ENCODE data around the gene GANAB.
"Not testable (repeated sequence)": the region's sequence is repeated elsewhere in the genome, so short reads cannot be mapped to it uniquely, and the experiment has no call there.

Gene GANAB

DNA sequence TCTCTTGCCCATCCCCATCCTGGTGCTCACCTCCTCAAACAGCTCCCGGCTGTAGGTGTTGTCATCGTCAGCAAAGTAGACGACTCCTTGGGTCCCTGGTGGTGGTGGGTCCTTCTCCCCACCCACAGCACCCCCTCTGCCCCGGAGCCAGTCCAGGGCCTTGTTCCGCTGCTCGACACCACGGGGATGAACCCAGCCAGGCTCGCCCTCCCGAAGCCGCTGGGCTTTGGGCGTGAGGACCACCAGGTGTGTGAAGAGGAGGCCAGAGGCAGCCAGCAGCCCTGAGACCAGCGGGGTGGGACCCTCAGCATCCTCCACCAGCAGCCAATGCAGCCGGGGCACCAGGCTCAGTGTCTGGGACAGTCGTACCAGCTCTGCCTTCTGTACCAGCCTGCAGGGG lies 29.5 kb downstream of the GANAB start:
- WGBS, result 95% methylated on average over 12 of the region's 14 CpGs
- not testable (repeated sequence) for H3K9me3 ChIP-seq (ENCODE audit: insufficient read depth, low read depth, low read length); H3K27me3 ChIP-seq (ENCODE audit: insufficient read depth, low read length); H3K4me1 ChIP-seq (ENCODE audit: insufficient read depth, low read length); H3K4me3 ChIP-seq (ENCODE audit: low read length); H3K9ac ChIP-seq (ENCODE audit: low read depth, low read length); H3K36me3 ChIP-seq (ENCODE audit: insufficient read depth, low read length); H3K27ac ChIP-seq (ENCODE audit: low read depth, low read length)

DNA sequence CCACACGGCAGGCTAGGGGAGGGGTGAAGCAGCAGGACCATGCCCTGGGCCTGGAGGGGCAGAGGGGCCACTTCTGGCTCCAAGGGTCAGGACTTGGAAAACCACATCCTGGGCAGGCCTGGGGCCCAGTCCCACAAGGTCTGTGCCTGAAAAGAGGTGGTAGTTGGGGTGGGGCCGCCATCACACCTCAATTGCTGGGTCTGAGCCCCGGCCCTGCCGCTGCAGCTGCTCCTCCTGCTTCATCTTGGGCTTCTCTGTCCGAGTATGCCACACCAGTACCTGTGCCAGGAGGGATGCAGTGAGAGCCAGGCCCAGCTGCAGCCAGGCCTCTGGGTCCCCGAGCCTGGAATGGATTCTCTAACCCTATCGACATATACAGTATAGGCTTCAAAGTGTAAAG lies 30.9 kb downstream of the GANAB start:
- no peak overlapping the region for H3K4me3 ChIP-seq (ENCODE audit: low read length)
- 96% methylated on average over 7 of the region's 7 CpGs for WGBS
- peaks cover 7% of the 10 kb centered on the region; the same call in 1 of the 2 replicates for H3K36me3 ChIP-seq (ENCODE audit: insufficient read depth, low read length)
- H3K27me3 ChIP-seq (ENCODE audit: insufficient read depth, low read length), result peaks cover 10% of the 10 kb centered on the region; the same call in 1 of the 2 replicates
- H3K4me1 ChIP-seq (ENCODE audit: insufficient read depth, low read length), result peaks cover 6% of the 10 kb centered on the region; the same call in 1 of the 2 replicates
- H3K9ac ChIP-seq (ENCODE audit: low read depth, low read length), result no peak overlapping the region
- no peaks in the 10 kb centered on the region for H3K9me3 ChIP-seq (ENCODE audit: insufficient read depth, low read depth, low read length)
- no peak overlapping the region for H3K27ac ChIP-seq (ENCODE audit: low read depth, low read length)

DNA sequence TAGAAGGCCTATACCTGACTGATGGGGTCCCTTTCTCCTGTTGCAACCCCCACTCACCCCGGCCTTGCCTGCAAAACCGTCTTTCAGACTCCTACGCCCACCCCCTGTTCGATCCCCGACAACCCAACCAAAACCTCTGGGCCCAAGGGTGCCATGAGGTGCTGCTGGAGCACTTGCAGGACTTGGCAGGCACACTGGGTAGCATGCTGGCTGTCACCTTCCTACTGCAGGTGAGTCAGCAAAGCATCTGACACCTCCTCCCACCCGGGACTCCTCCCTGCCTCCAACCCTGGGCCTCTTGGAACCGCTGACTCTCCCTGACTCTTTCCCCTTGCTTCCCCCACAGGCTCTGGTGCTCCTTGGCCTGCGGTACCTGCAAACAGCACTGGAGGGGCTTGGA lies 32.1 kb downstream of the GANAB start:
- 75% methylated on average over 8 of the region's 8 CpGs for WGBS
- peaks cover 7% of the 10 kb centered on the region; the same call in 1 of the 2 replicates for H3K36me3 ChIP-seq (ENCODE audit: insufficient read depth, low read length)
- no peaks in the 10 kb centered on the region for H3K9me3 ChIP-seq (ENCODE audit: insufficient read depth, low read depth, low read length)
- no peak overlapping the region for H3K9ac ChIP-seq (ENCODE audit: low read depth, low read length)
- H3K4me3 ChIP-seq (ENCODE audit: low read length), result no peak overlapping the region
- peaks cover 5% of the 10 kb centered on the region; the same call in 1 of the 2 replicates for H3K4me1 ChIP-seq (ENCODE audit: insufficient read depth, low read length)
- peaks cover 10% of the 10 kb centered on the region; the same call in 1 of the 2 replicates for H3K27me3 ChIP-seq (ENCODE audit: insufficient read depth, low read length)
- no peak overlapping the region for H3K27ac ChIP-seq (ENCODE audit: low read depth, low read length)

DNA sequence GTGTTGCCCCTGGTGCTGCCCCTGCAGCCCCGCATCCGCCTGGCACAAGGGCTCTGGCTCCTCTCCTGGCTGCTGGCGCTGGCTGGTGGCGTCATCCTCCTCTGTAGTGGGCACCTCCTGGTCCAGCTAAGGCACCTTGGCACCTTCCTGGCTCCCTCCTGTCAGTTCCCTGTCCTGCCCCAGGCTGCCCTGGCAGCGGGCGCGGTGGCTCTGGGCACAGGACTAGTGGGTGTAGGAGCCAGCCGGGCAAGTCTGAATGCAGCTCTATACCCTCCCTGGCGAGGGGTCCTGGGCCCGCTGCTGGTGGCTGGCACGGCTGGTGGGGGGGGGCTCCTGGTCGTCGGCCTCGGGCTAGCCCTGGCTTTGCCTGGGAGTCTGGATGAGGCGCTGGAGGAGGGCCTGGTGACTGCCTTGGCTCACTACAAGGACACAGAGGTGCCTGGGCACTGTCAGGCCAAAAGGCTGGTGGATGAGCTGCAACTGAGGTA lies 33.1 kb downstream of the GANAB start:
- H3K27me3 ChIP-seq (ENCODE audit: insufficient read depth, low read length), result peaks cover 10% of the 10 kb centered on the region; the same call in 1 of the 2 replicates
- 84% methylated on average over 15 of the region's 15 CpGs for WGBS
- peak overlapping the region; percentile 31 for H3K4me3 ChIP-seq (ENCODE audit: low read length)
- H3K4me1 ChIP-seq (ENCODE audit: insufficient read depth, low read length), result peaks cover 5% of the 10 kb centered on the region; the same call in 1 of the 2 replicates
- no peak overlapping the region for H3K27ac ChIP-seq (ENCODE audit: low read depth, low read length)
- H3K9ac ChIP-seq (ENCODE audit: low read depth, low read length), result no peak overlapping the region
- peaks cover 7% of the 10 kb centered on the region; the same call in 1 of the 2 replicates for H3K36me3 ChIP-seq (ENCODE audit: insufficient read depth, low read length)
- no peaks in the 10 kb centered on the region for H3K9me3 ChIP-seq (ENCODE audit: insufficient read depth, low read depth, low read length)

DNA sequence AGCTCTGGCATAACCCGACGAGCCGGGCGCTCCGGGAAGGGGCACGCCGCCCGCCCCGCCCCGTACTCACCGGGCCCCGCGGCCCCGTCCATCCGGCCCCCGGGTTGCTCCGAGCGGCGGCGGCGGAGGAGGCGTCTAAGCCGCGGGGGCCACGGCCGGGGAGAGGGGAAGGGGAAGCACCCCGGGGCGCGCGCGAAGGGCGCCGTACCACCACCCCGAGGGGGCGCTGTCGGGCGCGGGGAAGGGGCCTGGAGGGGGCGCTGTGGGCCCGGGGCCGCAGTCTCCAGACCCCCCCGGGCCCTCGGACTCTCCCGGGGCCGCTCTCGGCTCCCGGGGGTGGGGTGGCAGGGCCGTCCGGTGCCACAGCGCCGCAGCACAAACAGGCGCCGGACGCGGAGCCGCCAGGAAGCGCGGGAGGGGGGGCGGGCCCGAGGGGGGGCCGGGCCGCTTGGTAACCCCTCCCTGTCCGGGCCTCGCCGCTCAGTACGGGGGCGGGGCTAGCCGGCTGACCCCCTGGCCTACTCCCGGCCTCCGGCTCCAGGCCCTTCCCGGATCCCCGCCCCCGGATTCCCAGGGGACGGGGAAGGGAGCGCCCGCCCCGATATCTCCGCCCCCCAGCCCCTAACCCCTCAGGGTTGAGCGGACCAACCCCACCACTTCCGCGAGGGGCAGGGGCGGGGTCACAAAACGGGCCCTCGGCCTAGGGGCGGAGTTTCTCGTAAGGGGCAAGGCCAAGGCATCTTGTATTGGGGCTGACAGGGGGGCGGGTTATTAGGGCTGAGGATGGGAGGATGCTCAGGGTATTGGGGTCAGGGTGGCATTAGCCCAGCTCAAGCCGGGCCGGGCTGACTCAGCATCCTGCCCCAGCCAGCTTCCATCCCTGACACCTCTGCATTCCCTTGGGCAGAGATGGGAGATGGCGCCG lies 33.8 kb downstream of the GANAB start, which contains the start of the genes EML3 and ROM1:
Gene EML3, minus strand, starts transcription at position 410 of the 925 bp plus-strand sequence. Its CDS starts 318 bp downstream, at position 92.
Gene ROM1, plus strand, starts transcription at position 892 of the 925 bp plus-strand sequence. Its CDS starts 25 bp downstream, at position 917.
- WGBS, result 4% methylated on average over 87 of the region's 91 CpGs
- H3K4me3 ChIP-seq (ENCODE audit: low read length), result peak within 1 kb of the TSS; percentile 66
- peak within 1 kb of the TSS; percentile 39; the same call in 1 of the 2 replicates for H3K9ac ChIP-seq (ENCODE audit: low read depth, low read length)
- H3K27ac ChIP-seq (ENCODE audit: low read depth, low read length), result no peak within 1 kb of the TSS
- peaks cover 5% of the 10 kb centered on the region; the same call in 1 of the 2 replicates for H3K4me1 ChIP-seq (ENCODE audit: insufficient read depth, low read length)
- no peaks in the 10 kb centered on the region for H3K9me3 ChIP-seq (ENCODE audit: insufficient read depth, low read depth, low read length)
- peaks cover 10% of the 10 kb centered on the region; the same call in 1 of the 2 replicates for H3K27me3 ChIP-seq (ENCODE audit: insufficient read depth, low read length)
- peaks cover 7% of the 10 kb centered on the region; the same call in 1 of the 2 replicates for H3K36me3 ChIP-seq (ENCODE audit: insufficient read depth, low read length)

DNA sequence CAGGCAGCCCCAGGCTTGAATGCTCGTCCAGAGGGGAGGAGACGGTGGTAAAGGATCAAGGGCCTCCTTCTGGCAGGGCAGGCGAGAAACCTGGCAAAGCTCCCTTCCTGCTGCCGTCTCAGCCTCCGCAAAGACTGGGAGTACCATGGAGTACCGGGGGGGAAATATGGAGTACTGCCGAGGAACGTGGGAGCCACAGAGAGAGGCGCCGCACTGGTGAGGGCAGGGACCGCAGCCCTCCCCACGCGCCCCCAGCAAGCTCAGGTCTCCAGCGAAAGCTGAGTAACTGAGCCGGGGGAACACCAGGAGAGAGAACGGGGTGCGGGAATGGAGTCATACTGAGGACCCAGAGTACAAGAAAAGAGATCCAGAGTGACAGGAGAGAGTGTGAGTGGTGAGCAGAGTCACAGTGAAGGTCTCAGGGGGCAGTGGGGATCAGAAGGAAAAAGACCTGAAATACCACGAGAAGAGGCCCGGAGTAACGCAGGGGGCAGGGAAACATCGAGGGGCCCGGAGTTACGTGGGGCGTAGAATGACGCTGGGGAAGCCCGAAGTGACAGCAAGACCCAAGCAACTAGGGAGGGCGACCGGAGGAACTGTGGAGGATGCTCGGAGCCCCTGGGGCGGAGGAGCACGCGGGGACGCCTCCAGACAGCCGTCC lies 34.6 kb downstream of the GANAB start:
- Histone ChIP-seq H3K27ac (ENCODE audit: low read depth, low read length) (no peak overlapping the region), H3K4me3 (ENCODE audit: low read length) (peak overlapping the region; percentile 66), H3K9ac (ENCODE audit: low read depth, low read length) (peak overlapping the region; percentile 39; the same call in 1 of the 2 replicates), H3K36me3 (ENCODE audit: insufficient read depth, low read length) (peaks cover 7% of the 10 kb centered on the region; the same call in 1 of the 2 replicates), H3K27me3 (ENCODE audit: insufficient read depth, low read length) (peaks cover 10% of the 10 kb centered on the region; the same call in 1 of the 2 replicates), H3K4me1 (ENCODE audit: insufficient read depth, low read length) (peaks cover 9% of the 10 kb centered on the region; the same call in 1 of the 2 replicates), H3K9me3 (ENCODE audit: insufficient read depth, low read depth, low read length) (no peaks in the 10 kb centered on the region)
- WGBS, result 6% methylated on average over 34 of the region's 34 CpGs

DNA sequence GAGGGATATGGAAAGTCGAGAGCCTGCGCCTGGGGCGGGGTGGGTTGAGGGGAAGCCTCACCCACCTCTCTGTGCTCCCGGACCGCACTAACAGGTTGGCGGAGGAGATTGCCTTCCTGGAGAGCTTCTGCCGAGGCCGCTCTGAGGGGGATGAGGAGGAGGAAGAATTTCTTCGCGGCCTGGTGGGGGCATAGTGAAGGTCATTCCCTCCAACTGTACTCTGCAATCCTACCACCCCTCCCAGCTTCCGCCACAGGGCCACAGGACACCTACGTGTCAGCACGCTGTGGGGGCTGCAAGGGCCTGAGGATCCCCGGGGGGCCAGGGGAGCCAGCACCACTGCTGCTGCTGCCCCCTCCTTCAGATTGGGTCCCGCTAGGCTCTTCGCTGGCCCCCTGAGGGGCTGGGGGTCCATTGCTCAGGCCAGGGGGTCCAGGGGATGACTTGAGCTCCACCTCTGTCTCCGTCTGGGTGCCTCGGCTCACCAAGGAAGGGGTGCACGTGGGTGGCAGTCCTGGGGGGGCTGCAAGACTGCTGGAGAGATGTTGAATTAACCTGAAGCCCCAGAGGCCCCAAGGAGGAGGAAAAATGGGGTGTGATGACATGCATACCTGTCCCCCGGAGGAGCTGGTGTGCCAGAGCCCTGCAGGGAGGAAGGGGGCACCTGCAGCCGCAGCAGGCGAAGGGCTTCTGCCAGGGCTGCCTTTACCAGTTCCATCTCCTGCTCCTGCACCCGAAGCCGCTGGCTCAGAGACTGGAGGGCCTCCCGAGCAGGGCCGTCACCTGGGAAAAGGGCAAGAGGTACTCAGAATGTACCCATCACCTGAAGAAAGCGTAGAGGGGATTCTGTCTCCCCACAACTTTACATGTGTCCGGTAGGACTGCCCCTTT lies 35.4 kb downstream of the GANAB start:
- 73% methylated on average over 24 of the region's 28 CpGs for WGBS
- no peaks in the 10 kb centered on the region for H3K9me3 ChIP-seq (ENCODE audit: insufficient read depth, low read depth, low read length)
- H3K27ac ChIP-seq (ENCODE audit: low read depth, low read length), result no peak overlapping the region
- peaks cover 9% of the 10 kb centered on the region; the same call in 1 of the 2 replicates for H3K4me1 ChIP-seq (ENCODE audit: insufficient read depth, low read length)
- H3K4me3 ChIP-seq (ENCODE audit: low read length), result peak overlapping the region; percentile 66
- peaks cover 2% of the 10 kb centered on the region; the same call in 1 of the 2 replicates for H3K36me3 ChIP-seq (ENCODE audit: insufficient read depth, low read length)
- H3K27me3 ChIP-seq (ENCODE audit: insufficient read depth, low read length), result peaks cover 10% of the 10 kb centered on the region; the same call in 1 of the 2 replicates
- H3K9ac ChIP-seq (ENCODE audit: low read depth, low read length), result no peak overlapping the region

DNA sequence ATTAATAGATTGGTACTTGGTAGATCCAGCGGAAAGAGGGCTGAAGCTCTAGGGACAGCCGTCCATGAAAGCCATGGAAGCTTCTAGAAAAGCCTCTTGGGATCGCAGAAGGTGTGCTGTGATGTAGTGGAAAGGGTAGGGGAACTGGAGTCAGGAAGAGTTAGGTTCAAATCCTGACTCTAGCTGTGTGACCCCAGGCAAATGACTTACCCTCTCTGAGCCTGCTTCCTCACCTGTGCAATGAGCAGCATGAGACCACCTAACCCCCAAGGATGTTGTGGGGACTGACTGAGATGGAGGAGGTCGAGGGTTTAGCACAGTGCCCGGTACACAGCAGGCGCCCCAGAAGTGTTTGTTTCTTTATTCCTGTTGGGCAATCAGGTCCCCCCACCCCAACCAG lies 36.0 kb downstream of the GANAB start:
- Histone ChIP-seq H3K36me3 (ENCODE audit: insufficient read depth, low read length) (peaks cover 2% of the 10 kb centered on the region; the same call in 1 of the 2 replicates), H3K4me3 (ENCODE audit: low read length) (no peak overlapping the region), H3K9ac (ENCODE audit: low read depth, low read length) (no peak overlapping the region), H3K4me1 (ENCODE audit: insufficient read depth, low read length) (peaks cover 9% of the 10 kb centered on the region; the same call in 1 of the 2 replicates), H3K27ac (ENCODE audit: low read depth, low read length) (no peak overlapping the region), H3K27me3 (ENCODE audit: insufficient read depth, low read length) (peaks cover 10% of the 10 kb centered on the region; the same call in 1 of the 2 replicates), H3K9me3 (ENCODE audit: insufficient read depth, low read depth, low read length) (no peaks in the 10 kb centered on the region)
- 91% methylated on average over 6 of the region's 6 CpGs for WGBS

DNA sequence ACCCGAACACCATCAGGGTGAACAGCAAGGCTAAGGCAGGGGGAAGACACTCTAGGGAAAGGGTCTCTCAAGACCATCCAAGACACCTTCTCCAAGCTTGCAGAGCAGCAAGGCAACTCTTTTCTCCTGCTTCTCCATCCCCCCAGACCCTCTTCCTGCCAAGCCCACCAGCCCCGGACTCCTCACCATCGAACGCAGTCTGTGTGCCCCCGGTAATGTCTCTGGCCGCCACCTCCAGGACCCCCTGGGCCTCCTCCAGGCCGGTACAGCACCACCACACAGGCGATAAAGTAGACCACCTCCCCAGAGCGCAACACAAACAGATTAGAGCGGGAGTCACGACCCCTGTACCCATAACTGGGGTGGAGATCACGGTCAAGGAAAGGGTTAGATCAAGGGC lies 37.6 kb downstream of the GANAB start:
- H3K36me3 ChIP-seq (ENCODE audit: insufficient read depth, low read length), result no peaks in the 10 kb centered on the region
- peaks cover 16% of the 10 kb centered on the region for H3K27me3 ChIP-seq (ENCODE audit: insufficient read depth, low read length)
- no peak overlapping the region for H3K4me3 ChIP-seq (ENCODE audit: low read length)
- 94% methylated on average over 12 of the region's 12 CpGs for WGBS
- H3K9me3 ChIP-seq (ENCODE audit: insufficient read depth, low read depth, low read length), result no peaks in the 10 kb centered on the region
- H3K27ac ChIP-seq (ENCODE audit: low read depth, low read length), result no peak overlapping the region
- H3K9ac ChIP-seq (ENCODE audit: low read depth, low read length), result no peak overlapping the region
- H3K4me1 ChIP-seq (ENCODE audit: insufficient read depth, low read length), result peaks cover 13% of the 10 kb centered on the region; the same call in 1 of the 2 replicates

DNA sequence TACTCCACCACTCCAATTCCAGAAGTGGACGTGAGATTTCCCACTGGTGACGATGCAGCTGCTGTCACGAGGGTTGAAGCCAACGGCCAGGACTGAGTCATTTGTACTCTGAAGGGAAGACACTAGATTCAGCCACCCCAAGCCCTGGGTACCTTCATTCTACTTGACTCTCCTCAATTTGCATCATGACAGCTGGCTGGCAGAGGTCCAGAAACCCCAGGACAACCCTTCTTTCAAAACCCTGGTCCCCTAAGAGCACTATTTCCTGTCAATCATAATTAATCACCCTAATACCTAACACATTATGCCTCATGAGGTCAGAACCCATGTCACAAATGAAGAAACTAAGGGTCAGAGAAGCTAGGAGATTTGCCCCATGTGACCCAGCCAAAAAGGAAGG lies 38.7 kb downstream of the GANAB start:
- H3K9ac ChIP-seq (ENCODE audit: low read depth, low read length), result no peak overlapping the region
- WGBS, result 87% methylated on average over 4 of the region's 4 CpGs
- H3K36me3 ChIP-seq (ENCODE audit: insufficient read depth, low read length), result no peaks in the 10 kb centered on the region
- peaks cover 26% of the 10 kb centered on the region for H3K27me3 ChIP-seq (ENCODE audit: insufficient read depth, low read length)
- peaks cover 17% of the 10 kb centered on the region; the same call in 1 of the 2 replicates for H3K4me1 ChIP-seq (ENCODE audit: insufficient read depth, low read length)
- no peaks in the 10 kb centered on the region for H3K9me3 ChIP-seq (ENCODE audit: insufficient read depth, low read depth, low read length)
- no peak overlapping the region for H3K27ac ChIP-seq (ENCODE audit: low read depth, low read length)
- no peak overlapping the region for H3K4me3 ChIP-seq (ENCODE audit: low read length)

Data from HUES64 (cell line).